ENCODE results near the gene FIS1.
"Not testable (repeated sequence)": the region's sequence is repeated elsewhere in the genome, so short reads cannot be mapped to it uniquely, and the experiment has no call there.

DNA sequence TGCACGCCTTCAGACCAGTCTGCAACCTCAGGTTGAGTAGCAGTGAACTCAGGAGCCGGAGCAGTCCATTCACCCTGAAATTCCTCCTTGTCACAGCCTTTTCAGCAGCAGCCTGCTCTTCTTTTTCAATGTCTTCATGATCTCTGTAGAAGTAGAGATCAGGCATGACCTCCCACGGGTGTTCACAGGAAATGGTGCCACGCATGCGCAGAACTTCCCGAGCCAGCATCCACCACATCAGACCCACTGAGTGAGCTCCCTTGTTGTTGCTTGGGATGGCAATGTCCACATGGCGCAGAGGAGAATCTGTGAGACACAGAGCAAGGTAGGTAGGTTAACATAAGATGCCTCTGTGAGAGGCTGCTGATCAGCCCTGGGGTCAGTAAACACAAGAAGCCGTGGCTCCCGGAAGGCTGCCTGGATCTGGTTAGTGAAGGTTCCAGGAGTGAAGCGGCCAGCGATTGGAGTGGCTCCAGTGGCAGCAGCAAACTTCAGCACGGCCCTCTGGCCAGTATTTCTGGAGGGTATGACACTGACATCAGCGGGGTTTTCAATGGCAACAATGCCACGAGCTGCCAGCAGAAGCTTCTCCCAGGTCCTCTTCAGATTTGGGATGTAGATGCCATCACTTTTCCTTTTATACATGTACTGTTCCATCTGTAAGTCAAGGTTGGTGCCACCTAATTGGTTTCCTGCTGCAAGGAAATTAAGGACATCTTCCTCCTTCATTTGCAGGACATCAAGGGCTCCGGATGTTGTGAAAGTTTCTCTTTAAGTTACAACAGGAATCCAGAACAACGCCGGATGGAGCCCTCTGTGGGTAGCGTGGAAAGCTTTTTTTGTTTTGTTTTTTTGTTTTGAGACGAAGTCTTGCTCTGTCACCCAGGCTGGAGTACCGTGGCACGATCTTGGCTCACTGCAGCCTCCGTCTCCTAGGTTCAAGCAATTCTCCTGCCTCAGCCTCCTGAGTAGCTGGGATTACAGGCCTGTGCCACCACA, 40.8 kb downstream of the FIS1 start:
- TF ChIP-seq, protein P1, sequence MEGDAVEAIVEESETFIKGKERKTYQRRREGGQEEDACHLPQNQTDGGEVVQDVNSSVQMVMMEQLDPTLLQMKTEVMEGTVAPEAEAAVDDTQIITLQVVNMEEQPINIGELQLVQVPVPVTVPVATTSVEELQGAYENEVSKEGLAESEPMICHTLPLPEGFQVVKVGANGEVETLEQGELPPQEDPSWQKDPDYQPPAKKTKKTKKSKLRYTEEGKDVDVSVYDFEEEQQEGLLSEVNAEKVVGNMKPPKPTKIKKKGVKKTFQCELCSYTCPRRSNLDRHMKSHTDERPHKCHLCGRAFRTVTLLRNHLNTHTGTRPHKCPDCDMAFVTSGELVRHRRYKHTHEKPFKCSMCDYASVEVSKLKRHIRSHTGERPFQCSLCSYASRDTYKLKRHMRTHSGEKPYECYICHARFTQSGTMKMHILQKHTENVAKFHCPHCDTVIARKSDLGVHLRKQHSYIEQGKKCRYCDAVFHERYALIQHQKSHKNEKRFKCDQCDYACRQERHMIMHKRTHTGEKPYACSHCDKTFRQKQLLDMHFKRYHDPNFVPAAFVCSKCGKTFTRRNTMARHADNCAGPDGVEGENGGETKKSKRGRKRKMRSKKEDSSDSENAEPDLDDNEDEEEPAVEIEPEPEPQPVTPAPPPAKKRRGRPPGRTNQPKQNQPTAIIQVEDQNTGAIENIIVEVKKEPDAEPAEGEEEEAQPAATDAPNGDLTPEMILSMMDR (IDR thresholded peaks at IDR 0.05): not testable (repeated sequence)
- not testable (repeated sequence) for TF ChIP-seq POLR2A, POLR2AphosphoS5, EP300 (IDR thresholded peaks at IDR 0.05)
